ENCODE data around the gene HAL.

Gene HAL

GRCh38 chr12:95942524-95943329, 53.4 kb downstream of the HAL start, which contains the start of gene CCDC38:
CCDC38 (minus strand) TSS chr12:95942614; CDS start chr12:95936509, 6,105 bp downstream.
- peak; percentile 62 to 69 for DNase-seq (ENCODE audit: low read depth in 2 of 2)

GRCh38 chr12:95942101-95942523, 54.0 kb downstream of the HAL start:
- no peak for DNase-seq (ENCODE audit: low read depth in 2 of 2)

GRCh38 chr12:95940514-95940913, 55.6 kb downstream of the HAL start:
- DNase-seq (ENCODE audit: low read depth in 2 of 2): no peak

Measured in stimulated activated CD8-positive, alpha-beta memory T cell treated with anti-CD3 and anti-CD28 coated beads, Interleukin-15, amount 100 ng/mL, for 4 hours (primary cell).